Memory B cell (primary cell): ENCODE results near the gene PAX5.

ENCODE experiments used
- ATAC-seq: fragments of 150-1000 bp; cut with Tn5 transposase; 2 replicates; pipeline ENCODE4 v1.10.0; 2021; ENCODE audit warnings: low read depth, mild to moderate bottlenecking, moderate library complexity
- DNase-seq, 2 donors: peaks; one replicate each; pipeline ENCODE4 v3.0.0; 2022; ENCODE audit warnings: low spot score in 2 of 2
- H3K27ac Mint-ChIP-seq: one replicate; pipeline ENCODE4 v1.8.0; 2022; ENCODE audit warnings: mild to moderate bottlenecking, moderate library complexity, mixed read lengths
- H3K27me3 Mint-ChIP-seq: one replicate; pipeline ENCODE4 v1.8.0; 2022; ENCODE audit warnings: mixed read lengths
- H3K36me3 Mint-ChIP-seq: one replicate; pipeline ENCODE4 v1.8.0; 2022; ENCODE audit warnings: mild to moderate bottlenecking, mixed read lengths
- H3K4me1 Mint-ChIP-seq: one replicate; pipeline ENCODE4 v1.8.0; 2022; ENCODE audit warnings: mixed read lengths
- H3K4me3 Mint-ChIP-seq: one replicate; pipeline ENCODE4 v1.8.0; 2022; ENCODE audit warnings: mild to moderate bottlenecking, moderate library complexity, mixed read lengths
- H3K9me3 Mint-ChIP-seq: one replicate; pipeline ENCODE4 v1.8.0; 2022; ENCODE audit warnings: mixed read lengths

PAX5 gene

DNA sequence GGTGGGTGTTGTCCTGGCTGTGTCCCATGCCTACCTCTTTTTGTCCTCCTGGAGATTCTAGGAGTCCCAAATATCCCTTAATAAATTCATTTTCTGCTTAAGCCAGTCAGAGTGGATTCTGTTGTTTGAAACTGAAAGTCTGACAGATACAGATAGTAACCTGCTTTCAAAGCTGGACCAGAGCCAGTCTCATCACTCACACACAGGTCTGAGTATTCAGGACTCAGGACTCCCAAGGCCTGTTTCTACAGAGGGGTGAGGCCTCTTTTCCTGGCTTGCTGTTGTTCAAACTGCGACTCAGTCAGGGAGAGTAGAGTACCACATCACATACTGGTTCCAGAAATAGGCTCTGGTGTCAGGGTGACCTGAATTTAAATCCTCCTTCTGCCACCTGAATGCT, 190.1 kb downstream of the PAX5 start:
- H3K4me3 Mint-ChIP-seq: no peak overlapping the region
- no peak for ATAC-seq
- no peaks in the 10 kb centered on the region for H3K9me3 Mint-ChIP-seq
- peaks cover 31% of the 10 kb centered on the region for H3K36me3 Mint-ChIP-seq
- H3K4me1 Mint-ChIP-seq: peaks cover 7% of the 10 kb centered on the region
- H3K27ac Mint-ChIP-seq: peak overlapping the region; percentile 79
- H3K27me3 Mint-ChIP-seq: no peaks in the 10 kb centered on the region
- DNase-seq: no peak

DNA sequence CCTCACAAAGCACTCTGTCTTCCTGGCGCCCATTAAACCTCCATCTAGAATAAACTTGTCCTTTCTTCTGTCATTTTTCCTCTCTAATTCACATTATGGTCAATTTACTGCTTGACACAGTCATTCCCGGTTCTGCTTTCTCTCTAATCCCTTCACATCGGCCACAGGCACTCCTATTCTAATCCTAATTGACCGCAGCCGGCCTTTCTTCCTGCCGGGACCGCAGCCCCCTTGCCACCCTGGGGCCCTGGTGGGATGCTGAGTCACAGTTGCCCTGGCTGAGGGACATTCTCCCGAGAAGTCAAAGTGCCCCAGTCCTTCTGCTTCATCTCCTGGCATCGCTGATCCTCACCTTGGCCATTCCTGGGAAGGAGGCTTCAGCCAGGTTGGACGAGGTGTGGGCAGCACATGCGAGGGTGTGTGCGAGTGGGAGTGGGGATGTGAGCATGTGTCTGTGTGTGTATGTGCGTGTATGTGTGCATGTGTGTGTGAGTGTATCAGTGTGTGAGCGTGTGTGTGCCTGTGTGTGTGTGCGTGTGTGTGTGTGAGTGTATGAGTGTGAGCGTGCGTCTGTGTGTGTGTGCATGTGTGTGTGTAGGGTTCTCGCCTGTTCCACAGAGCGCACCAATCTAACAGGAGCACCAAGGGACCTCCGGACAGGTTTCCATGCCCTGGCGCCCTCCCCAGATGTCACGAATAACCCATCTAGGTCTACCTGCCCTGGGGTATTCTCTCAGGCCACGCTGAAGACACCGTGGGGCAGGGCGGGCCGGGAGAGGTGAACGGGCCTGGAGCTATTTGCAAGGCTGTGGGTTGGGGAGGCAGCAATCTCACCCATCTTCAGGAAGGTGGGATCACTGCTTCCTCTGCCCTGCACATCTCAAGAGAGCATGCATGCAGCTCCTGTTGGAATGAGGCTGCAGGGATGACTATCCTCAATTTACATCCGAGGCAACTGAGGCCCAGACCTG, 191.2 kb downstream of the PAX5 start:
- Mint-ChIP-seq H3K27me3 (no peaks in the 10 kb centered on the region), H3K27ac (peak overlapping the region; percentile 79), H3K4me3 (no peak overlapping the region), H3K36me3 (peaks cover 30% of the 10 kb centered on the region), H3K4me1 (peaks cover 3% of the 10 kb centered on the region), H3K9me3 (no peaks in the 10 kb centered on the region)
- DNase-seq (no peak), ATAC-seq (no peak)

DNA sequence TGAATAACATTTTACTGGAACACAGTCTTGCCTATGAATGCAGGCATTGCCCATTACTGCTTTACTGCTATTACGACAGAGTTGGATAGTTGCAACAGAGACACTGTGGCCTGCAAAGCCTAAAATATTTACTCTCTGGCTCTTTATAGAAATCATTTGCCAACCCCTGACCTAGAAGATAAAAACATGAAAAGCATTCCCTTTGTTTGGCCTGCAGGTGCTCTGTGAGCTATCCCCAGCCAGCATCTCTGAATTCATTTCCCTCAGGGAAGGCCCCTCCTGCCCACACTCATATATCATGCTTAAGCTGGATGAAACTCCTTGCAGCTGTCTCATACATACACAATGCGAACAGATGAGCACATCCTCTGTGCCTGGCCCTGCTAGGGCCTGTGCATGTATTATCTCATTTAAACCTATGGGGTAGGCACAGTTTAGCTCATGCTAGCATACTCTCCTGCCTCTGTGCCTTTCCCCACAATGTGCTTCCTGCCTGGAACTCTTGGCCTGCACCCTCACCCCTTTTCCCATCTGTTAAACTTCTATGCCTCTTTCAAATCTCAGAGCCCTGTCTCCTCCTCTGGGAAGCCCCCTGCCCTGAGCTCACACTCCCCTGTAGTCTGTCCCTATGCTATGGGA, 193.1 kb downstream of the PAX5 start:
- Mint-ChIP-seq H3K4me3 (no peak overlapping the region), H3K27ac (no peak overlapping the region), H3K36me3 (peaks cover 28% of the 10 kb centered on the region), H3K4me1 (peaks cover 18% of the 10 kb centered on the region), H3K9me3 (no peaks in the 10 kb centered on the region), H3K27me3 (no peaks in the 10 kb centered on the region)
- no peak for DNase-seq
- ATAC-seq: no peak

DNA sequence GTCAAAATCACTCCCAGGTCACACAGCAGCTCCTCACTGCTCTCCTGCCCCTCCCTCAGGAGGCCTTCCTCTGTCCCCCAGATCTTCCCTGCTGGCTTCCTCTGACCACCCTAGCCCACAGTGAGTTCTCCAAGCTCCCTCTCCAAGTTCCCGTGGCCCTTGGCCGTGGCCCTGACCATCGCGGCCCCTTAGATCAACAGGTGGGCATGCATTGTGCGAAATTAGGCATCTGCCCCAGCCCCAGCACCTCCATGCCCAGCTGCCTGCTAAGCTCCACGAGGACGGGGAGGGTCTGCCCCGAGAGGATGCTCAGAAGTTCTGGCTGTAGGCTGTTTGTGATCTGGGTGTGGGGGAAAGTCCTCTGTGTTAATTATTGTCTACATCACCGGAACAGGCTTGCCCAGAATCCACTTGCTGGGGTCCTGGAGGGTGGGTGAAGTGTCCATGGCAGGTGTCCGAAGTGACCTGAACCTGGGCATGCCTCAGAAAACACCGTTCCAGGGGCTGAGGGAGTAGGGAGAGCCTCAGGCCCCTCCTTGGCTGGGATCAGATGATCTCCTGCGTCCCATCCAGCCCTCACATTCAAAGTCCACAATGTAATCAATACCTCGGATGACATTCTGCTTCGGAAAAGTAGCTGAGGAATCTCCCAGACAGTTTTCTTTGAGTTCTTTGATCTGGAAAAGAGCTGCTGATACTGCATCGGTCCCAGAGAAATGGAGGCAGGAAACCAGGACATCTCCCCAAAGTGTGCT, 194.8 kb downstream of the PAX5 start:
- no peaks in the 10 kb centered on the region for H3K9me3 Mint-ChIP-seq
- H3K36me3 Mint-ChIP-seq: peaks cover 22% of the 10 kb centered on the region
- no peak for ATAC-seq
- no peak overlapping the region for H3K4me3 Mint-ChIP-seq
- peak overlapping the region; percentile 88 for H3K27ac Mint-ChIP-seq
- H3K27me3 Mint-ChIP-seq: no peaks in the 10 kb centered on the region
- DNase-seq: no peak
- H3K4me1 Mint-ChIP-seq: peaks cover 33% of the 10 kb centered on the region

DNA sequence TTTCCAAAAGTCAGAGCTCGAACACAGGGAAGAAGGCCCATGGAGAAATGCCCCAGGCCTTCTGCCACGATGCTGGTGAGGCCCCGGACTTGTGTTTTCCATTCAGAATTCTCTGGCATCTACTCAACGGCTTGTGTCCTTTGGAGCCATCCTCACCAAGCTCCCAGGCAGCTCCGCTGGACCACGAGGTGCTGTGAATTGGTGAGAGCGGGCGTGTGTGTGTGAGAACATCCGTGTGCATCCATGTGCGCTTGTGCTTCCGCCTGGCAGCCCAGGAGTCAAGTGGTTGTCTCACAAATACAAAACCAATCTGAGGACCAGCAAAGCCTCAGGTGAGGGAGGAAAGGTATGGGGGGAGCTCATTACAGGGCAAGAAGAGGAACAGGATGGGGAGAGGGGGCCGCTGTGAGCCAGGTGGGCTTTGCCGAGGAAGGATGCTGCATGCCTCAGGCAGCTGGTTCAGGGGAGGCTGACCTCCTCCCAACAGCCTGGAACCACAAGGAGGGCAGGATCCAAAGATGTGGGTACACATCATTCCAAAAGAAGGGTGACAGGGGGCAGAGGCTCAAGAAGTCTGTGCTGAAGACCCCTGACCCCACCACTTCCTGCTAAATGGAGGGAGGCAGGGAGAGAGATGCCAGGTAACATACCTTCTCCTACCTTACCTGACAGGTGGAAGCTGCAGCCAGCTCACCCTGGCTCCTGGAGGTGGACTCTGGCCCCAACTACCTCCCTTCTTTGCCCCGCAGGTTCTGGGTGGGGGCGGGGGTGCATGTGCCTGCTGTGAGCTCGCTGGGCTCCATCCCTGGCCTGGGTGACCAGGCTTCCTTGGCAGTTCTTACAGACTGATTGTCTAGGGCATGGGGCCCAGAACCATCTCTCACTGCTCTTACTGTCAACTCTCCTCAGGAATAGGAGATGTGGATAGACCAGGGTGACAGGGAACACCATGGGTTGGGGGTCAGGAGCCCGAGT, 196.3 kb downstream of the PAX5 start:
- ATAC-seq (no peak), DNase-seq (no peak)
- Mint-ChIP-seq H3K27ac (peak overlapping the region; percentile 88), H3K4me3 (no peak overlapping the region), H3K36me3 (peaks cover 19% of the 10 kb centered on the region), H3K27me3 (no peaks in the 10 kb centered on the region), H3K9me3 (no peaks in the 10 kb centered on the region), H3K4me1 (peaks cover 41% of the 10 kb centered on the region)

DNA sequence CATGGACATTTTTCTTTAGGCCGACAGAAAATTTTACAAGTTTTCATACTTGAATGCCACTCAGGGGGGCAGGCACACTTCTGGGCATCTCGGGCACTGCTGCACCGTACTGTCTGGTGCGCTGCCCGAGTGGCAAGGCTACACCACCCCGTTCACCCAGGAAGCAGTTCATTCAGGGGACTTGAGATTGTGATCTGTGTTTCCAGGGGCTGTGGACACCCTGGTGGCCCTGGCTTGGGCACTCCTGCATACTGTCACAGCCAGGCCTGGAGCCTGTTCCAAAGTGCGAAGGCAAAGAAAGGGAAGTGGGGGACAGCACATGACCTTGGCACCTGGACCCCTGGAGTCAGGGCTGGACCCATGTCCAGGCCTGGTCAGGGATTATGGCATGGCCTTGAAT, 197.6 kb downstream of the PAX5 start:
- H3K27ac Mint-ChIP-seq: peak overlapping the region; percentile 88
- no peak for ATAC-seq

DNA sequence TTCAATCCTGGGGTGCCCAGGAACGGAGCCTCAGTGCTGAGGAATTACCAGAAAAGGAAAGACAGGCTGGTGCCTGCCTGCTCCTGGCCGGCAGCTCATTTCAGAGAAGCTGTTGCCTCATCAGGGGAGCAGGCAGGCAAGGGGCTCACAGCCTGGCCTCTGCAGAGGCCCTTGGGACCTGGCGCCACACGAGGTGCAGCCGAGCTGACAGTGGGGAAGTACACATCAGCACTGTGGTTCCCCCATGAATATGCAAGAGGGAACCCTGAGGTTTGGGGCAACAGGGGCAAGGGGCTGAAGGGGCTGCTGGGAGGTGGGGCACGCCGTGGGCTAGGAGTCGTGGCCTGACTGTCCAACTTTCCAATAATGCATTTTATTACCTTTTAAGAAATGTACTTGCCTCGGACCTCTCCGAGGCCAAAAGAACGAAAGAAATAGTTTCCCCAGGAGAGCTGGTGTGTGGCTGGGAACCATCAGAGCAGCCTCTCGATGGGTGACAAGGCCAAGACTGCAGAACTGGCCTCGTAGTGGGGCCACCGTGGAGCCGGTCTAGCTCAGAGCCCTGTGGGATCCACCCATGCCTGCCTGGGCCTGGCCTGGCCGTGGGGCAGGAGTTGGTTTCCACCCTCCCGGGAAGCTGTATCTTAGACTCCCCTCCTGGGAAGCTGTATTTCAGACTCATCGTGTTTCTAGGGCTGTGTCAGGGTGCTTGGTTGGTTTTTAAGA, 198.6 kb downstream of the PAX5 start:
- peaks cover 15% of the 10 kb centered on the region for H3K36me3 Mint-ChIP-seq
- DNase-seq: peak; percentile 48 to 52
- H3K27ac Mint-ChIP-seq: peak overlapping the region; percentile 88
- H3K9me3 Mint-ChIP-seq: no peaks in the 10 kb centered on the region
- H3K4me3 Mint-ChIP-seq: peak overlapping the region; percentile 67
- H3K27me3 Mint-ChIP-seq: no peaks in the 10 kb centered on the region
- ATAC-seq: peak; percentile 92
- peaks cover 53% of the 10 kb centered on the region for H3K4me1 Mint-ChIP-seq

More for the DNA sequence above, 197.6 kb downstream of the PAX5 start:
- Mint-ChIP-seq H3K4me1 (peaks cover 48% of the 10 kb centered on the region), H3K4me3 (no peak overlapping the region), H3K36me3 (peaks cover 19% of the 10 kb centered on the region), H3K9me3 (no peaks in the 10 kb centered on the region), H3K27me3 (no peaks in the 10 kb centered on the region)
- DNase-seq: no peak

DNA sequence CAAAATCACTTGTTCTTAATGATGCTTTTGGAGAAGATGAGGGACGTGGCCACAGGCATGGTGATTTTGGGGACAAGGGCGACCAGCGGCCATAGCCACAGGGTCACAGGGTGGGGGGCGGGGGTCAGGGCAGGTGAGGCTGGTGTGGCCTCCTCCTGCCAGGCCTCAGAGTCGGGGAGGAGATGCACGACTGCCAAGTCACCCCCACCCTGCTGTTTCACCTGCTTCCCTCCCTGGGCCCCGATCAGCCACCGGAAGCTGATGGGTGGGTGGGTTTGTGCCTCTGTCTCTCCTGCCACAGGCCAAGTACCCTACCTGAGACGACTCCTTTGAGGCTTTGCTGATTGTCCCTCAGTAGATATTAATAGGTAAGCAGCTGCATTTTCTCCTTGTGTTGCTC, 199.3 kb downstream of the PAX5 start:
- ATAC-seq: peak; percentile 19

DNA sequence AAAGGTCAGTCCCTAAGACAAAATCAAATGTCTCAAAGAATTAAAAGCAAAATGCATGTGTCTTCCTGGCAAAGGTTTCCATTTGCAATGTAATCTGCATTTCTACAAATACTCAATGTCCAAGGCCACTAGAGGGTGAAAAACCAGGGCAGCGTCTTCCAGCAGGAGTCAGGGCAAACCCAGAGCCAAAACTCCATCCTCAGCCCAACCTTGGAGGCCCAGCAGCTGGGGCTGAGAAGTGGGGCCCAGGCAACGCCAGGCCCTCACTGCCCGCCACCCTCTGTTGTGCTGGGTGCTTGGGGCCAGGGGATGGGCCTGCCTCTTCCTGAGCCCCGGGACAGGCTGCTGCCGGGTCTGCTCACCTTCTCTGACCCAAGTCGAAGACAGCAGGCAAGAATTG, 200.1 kb downstream of the PAX5 start:
- Mint-ChIP-seq H3K4me1 (peaks cover 50% of the 10 kb centered on the region), H3K27ac (peak overlapping the region; percentile 88), H3K4me3 (peak overlapping the region; percentile 28), H3K27me3 (no peaks in the 10 kb centered on the region), H3K36me3 (peaks cover 5% of the 10 kb centered on the region), H3K9me3 (no peaks in the 10 kb centered on the region)
- ATAC-seq (no peak), DNase-seq (no peak)

More for the DNA sequence above, 199.3 kb downstream of the PAX5 start:
- DNase-seq: no peak
- Mint-ChIP-seq H3K4me3 (peak overlapping the region; percentile 67), H3K27ac (peak overlapping the region; percentile 88), H3K27me3 (no peaks in the 10 kb centered on the region), H3K36me3 (peaks cover 10% of the 10 kb centered on the region), H3K4me1 (peaks cover 53% of the 10 kb centered on the region), H3K9me3 (no peaks in the 10 kb centered on the region)

DNA sequence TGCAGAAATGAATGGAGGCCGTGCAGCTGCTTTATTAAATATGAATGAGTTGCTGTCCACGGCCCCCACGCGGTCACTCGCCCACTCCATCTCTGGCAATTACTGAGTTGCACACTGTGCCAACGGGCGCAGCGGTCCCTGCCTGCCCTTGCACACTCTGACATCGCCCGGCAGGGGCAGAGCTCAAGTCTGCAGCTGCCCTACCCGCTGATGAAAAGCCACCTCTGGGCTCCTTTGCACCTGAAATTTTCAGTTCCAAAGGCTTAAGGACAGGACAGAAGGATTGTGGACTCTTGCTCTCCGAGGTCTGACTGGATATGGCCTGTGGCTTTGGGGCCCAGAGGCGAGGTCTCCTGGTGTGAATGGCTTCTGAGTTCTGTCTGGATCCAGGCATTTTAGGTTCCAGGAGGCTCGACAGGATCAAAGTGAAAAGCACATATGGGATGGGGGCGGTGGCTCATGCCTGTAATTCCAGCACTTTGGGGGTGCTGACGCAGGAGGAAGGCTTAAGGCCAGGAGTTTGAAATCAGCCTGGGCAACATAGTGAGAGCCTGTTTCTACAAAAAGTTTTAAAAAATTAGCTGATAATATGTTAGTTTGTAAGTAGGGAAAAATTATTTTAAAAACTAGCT, 201.8 kb downstream of the PAX5 start:
- peaks cover 49% of the 10 kb centered on the region for H3K4me1 Mint-ChIP-seq
- H3K9me3 Mint-ChIP-seq: no peaks in the 10 kb centered on the region
- no peak for ATAC-seq
- H3K27me3 Mint-ChIP-seq: no peaks in the 10 kb centered on the region
- peak overlapping the region; percentile 57 for H3K27ac Mint-ChIP-seq
- DNase-seq: no peak
- H3K4me3 Mint-ChIP-seq: no peak overlapping the region
- no peaks in the 10 kb centered on the region for H3K36me3 Mint-ChIP-seq

DNA sequence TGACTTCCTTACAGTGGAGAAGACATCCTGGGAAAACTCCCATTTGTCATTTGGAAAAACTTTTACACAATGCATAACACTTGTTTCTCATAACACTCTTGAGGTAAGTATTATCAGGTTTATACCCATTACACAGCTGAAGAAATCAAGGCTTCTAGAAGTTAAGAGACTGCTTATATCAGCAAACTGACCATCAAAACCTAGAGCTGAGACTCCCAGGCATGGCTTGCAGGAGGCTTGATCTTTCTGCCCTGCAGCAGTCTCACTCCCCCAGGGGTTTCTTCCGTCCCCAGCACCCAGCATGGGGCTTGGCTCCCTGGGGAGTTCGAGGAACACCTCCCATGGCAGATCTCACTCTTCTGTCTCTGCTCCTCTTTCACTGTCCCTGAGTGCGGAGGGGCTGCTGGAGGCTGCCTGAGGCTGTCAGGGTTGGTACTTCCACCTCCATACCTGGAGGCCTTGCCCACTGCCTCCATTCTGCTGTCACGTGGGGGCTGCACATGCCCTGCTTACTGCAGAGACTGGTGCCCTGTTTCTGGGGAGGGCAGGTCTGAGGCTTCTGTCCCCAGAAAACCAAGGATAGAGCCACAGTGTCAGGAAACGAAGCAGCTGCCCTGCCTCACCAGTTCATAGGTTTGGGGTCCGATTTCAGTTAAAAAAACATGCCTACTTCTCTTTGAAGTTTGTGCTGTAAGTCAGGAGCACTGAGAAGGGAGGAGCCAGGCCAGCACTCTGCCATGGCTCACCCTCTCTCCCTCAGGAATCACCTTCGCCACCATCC, 202.5 kb downstream of the PAX5 start:
- no peaks in the 10 kb centered on the region for H3K36me3 Mint-ChIP-seq
- no peak overlapping the region for H3K4me3 Mint-ChIP-seq
- H3K27ac Mint-ChIP-seq: peak overlapping the region; percentile 57
- no peaks in the 10 kb centered on the region for H3K9me3 Mint-ChIP-seq
- peaks cover 44% of the 10 kb centered on the region for H3K4me1 Mint-ChIP-seq
- DNase-seq: no peak
- no peaks in the 10 kb centered on the region for H3K27me3 Mint-ChIP-seq
- no peak for ATAC-seq

DNA sequence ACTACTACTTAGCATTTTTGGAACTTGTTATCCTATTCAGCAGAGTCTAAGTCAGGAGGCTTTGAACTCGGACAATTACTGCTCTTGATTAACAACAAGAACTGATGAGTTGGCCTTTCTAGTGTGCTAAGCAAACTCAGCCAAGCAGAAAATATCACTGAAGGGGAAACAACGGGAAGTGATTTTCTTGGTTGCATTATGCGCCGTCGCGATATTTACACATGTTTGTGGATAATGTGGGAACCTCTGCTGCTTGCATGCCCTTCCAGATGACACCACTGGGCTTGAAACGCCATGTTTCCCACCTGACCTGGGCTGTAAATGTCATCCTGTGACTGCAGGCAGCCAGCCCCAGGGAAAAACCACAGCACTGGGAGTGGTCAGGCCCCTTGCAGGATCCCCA, 205.5 kb downstream of the PAX5 start:
- no peak for DNase-seq

More for the DNA sequence above, 205.5 kb downstream of the PAX5 start:
- Mint-ChIP-seq H3K9me3 (no peaks in the 10 kb centered on the region), H3K4me1 (peaks cover 20% of the 10 kb centered on the region), H3K27me3 (peaks cover 1% of the 10 kb centered on the region), H3K27ac (no peak overlapping the region), H3K36me3 (no peaks in the 10 kb centered on the region), H3K4me3 (no peak overlapping the region)
- peak; percentile 56 for ATAC-seq
